Kidney (tissue), 14 donors: Measurements from ENCODE around the gene ELF3. TPM values are rescaled to one million over a fixed set of nuclear protein-coding genes. Genes with fewer than 3 reads are reported as not detected.
"Not testable (repeated sequence)": the region's sequence is repeated elsewhere in the genome, so short reads cannot be mapped to it uniquely, and the experiment has no call there.

ENCODE experiments used
- DNase-seq, 5 donors: peaks; one replicate each; pipeline ENCODE4 v3.0.0-alpha.2; 2013 to 2020
- FAIRE-seq: peaks from 2 replicates; lab custom pipeline; 2012; peaks lifted over from hg19 to GRCh38; lab: Jason Lieb, UNC
- H3K27ac ChIP-seq, 2 donors: one replicate each; pipeline ENCODE4 v1.7.0; 2013; ENCODE audit warnings: low read depth in 2 of 2, low read length in 2 of 2, inconsistent platforms in 1 of 2
- H3K27me3 ChIP-seq: one replicate; pipeline ENCODE4 v1.7.1; 2013; ENCODE audit warnings: low read length, inconsistent platforms; ENCODE audit not compliant: control insufficient read depth, insufficient read depth
- H3K36me3 ChIP-seq, 3 donors: one replicate each; pipeline versions ENCODE4 v1.7.0 to v1.7.1; 2013; ENCODE audit warnings: low read length in 3 of 3, control low read depth in 1 of 3, inconsistent platforms in 1 of 3; ENCODE audit not compliant: insufficient read depth in 3 of 3, control insufficient read depth in 2 of 3
- H3K4me1 ChIP-seq, 3 donors: one replicate each; pipeline versions ENCODE4 v1.7.0 to v1.7.1; 2013; ENCODE audit warnings: low read length in 3 of 3, inconsistent platforms in 1 of 3, low read depth in 1 of 3; ENCODE audit not compliant: control insufficient read depth in 2 of 3, insufficient read depth in 2 of 3
- H3K4me3 ChIP-seq, 3 donors: one replicate each; pipeline versions ENCODE4 v1.7.0 to v1.8.1; 2013; ENCODE audit warnings: low read length in 3 of 3, control low read depth in 1 of 3, inconsistent platforms in 1 of 3
- H3K9ac ChIP-seq, 3 donors: one replicate each; pipeline versions ENCODE4 v1.7.0 to v1.7.1; 2013; ENCODE audit warnings: low read length in 3 of 3, control low read depth in 1 of 3, inconsistent platforms in 1 of 3
- H3K9me3 ChIP-seq, 3 donors: one replicate each; pipeline versions ENCODE4 v1.7.0 to v1.7.1; 2013; ENCODE audit warnings: low read length in 3 of 3, control low read depth in 1 of 3, inconsistent platforms in 1 of 3; ENCODE audit not compliant: control insufficient read depth in 2 of 3, insufficient read depth in 1 of 3
- intact Hi-C: fragments of 100-400 bp; cut with DNase I; formaldehyde crosslinking; loops from one replicate; pipeline ENCODE4 v1.11.1; 2022
- polyA plus RNA-seq: library from polyadenylated mRNA; stranded (reverse); fragments of 350-450 nt; fragmentation: Illumina TruSeq; extraction: RNeasy Lipid Tissue Mini Kit (QIAGEN cat#74804); gene quantifications from one replicate; pipeline ENCODE4 v1.2.3, GENCODE V29; 2014; ENCODE audit warnings: low read depth, low replicate concordance; ENCODE audit not compliant: insufficient read depth
- total RNA-seq: library from RNA; stranded (reverse); fragmentation: NEBNext Ultra II Directional; extraction: Animal tissue kit (Norgen Biotek cat#: 25700); gene quantifications from one replicate; pipeline ENCODE4 v1.2.1, GENCODE V29; 2021
- TF ChIP-seq, protein P1 (sequence below): IDR thresholded peaks from 3 replicates; pipeline ENCODE4 v1.5.1; 2012; ENCODE audit warnings: mild to moderate bottlenecking, moderate library complexity, borderline replicate concordance; ENCODE audit not compliant: insufficient read depth; ENCODE audit errors: extremely low read depth
- donor health status: control.
- donor health status: control.
- donor health status: control.
- donor health status: control.
- donor health status: control.
- donor health status: DM: yes; HTN: yes; CAD: no.
- donor health status: Normal renal cell carcinoma (clear cell type).

The ELF3 gene
- total and polyA plus RNA-seq, 2 donors from 2014 or later = 81.8 to 400 TPM

DNA sequence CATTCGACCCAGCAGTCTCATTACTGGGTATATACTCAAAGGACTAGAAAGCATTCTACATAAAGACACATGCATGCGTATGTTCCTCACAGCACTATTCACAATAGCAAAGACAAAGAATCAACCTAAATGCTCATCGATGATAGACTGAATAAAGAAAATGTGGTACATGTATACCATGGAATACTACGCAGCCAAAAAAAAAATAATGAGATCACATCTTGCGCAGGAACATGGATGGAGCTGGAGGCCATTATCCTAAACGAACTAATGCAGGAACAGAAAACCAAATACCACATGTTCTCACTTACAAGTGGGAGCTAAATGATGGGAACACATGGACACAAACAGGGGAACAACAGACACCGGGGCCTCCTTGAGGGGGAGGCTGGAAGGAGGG is 43.7 kb downstream of the ELF3 start:
- no peaks in the 10 kb centered on the region for H3K36me3 ChIP-seq
- TF ChIP-seq, protein P1, sequence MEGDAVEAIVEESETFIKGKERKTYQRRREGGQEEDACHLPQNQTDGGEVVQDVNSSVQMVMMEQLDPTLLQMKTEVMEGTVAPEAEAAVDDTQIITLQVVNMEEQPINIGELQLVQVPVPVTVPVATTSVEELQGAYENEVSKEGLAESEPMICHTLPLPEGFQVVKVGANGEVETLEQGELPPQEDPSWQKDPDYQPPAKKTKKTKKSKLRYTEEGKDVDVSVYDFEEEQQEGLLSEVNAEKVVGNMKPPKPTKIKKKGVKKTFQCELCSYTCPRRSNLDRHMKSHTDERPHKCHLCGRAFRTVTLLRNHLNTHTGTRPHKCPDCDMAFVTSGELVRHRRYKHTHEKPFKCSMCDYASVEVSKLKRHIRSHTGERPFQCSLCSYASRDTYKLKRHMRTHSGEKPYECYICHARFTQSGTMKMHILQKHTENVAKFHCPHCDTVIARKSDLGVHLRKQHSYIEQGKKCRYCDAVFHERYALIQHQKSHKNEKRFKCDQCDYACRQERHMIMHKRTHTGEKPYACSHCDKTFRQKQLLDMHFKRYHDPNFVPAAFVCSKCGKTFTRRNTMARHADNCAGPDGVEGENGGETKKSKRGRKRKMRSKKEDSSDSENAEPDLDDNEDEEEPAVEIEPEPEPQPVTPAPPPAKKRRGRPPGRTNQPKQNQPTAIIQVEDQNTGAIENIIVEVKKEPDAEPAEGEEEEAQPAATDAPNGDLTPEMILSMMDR = no peak
- H3K27ac ChIP-seq = no peak overlapping the region
- intact Hi-C loops = no loop called here
- H3K4me1 ChIP-seq = no peaks in the 10 kb centered on the region
- DNase-seq (no peak), FAIRE-seq (no peak)
- no peaks in the 10 kb centered on the region for H3K27me3 ChIP-seq
- H3K9me3 ChIP-seq = no peaks in the 10 kb centered on the region
- no peak overlapping the region for H3K9ac ChIP-seq
- H3K4me3 ChIP-seq = no peak overlapping the region

DNA sequence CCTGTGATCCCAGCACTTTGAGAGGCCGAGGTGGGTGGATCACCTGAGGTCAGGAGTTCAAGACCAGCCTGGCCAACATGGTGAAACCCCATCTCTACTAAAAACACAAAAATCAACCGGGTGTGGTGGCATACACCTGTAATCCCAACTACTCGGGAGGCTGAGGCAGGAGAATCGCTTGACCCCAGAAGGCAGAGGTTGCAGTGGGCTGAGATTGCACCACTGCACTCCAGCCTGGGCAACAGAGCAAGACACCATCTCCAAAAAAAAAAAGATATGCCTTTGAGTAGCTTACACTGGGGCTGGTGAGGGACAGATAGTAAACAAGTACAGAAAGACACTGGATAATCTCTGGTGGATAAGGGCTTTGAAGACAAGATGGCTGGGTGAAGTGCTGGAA is 44.3 kb downstream of the ELF3 start:
- H3K4me3 ChIP-seq, DNase-seq: not testable (repeated sequence)

DNA sequence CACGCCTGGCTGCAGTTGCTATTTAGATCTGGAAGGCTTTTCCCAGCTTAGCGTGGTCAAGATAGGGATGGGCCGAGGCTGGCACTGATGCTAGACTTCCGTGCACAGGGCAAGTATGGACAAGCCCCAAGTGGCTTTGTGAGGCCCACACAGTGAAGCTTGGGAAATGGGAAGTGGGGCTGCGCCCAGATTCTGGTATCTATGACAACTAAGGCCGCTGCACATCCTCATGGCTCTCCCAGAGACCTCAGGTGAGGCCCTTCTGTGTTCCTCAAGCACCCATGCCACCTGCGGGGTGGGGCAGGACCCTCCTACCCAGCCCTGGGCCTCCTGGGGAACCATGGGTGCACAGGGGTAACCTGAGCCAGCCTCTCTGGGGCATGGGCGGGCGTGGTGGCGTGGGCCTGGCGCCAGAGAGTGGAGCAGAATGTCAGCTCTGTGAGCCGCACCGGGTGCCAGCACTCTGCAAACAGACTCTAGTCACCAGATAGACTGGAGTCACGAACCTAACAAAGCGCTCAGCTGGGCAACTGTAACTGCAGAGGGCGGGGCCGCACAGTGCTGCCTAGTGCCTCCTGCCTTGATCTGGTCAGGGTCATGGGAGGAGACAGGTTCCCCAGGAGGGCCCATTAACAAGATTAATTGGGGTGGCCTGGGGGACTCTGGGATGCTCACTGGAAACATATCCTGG is 46.4 kb downstream of the ELF3 start:
- intact Hi-C loops = no loop called here
- Histone ChIP-seq H3K36me3 (no peaks in the 10 kb centered on the region), H3K9ac (no peak overlapping the region), H3K27me3 (no peaks in the 10 kb centered on the region), H3K9me3 (no peaks in the 10 kb centered on the region), H3K4me3 (no peak overlapping the region), H3K27ac (no peak overlapping the region), H3K4me1 (no peaks in the 10 kb centered on the region)
- no peak for FAIRE-seq
- DNase-seq = peak in 1 of 5 donors; percentile 82
- TF ChIP-seq, protein P1 = no peak

More for the DNA sequence above, 44.3 kb downstream of the ELF3 start:
- H3K27me3 ChIP-seq, H3K9ac ChIP-seq, H3K4me1 ChIP-seq, H3K27ac ChIP-seq, H3K36me3 ChIP-seq, H3K9me3 ChIP-seq, intact Hi-C loops, FAIRE-seq: not testable (repeated sequence)

DNA sequence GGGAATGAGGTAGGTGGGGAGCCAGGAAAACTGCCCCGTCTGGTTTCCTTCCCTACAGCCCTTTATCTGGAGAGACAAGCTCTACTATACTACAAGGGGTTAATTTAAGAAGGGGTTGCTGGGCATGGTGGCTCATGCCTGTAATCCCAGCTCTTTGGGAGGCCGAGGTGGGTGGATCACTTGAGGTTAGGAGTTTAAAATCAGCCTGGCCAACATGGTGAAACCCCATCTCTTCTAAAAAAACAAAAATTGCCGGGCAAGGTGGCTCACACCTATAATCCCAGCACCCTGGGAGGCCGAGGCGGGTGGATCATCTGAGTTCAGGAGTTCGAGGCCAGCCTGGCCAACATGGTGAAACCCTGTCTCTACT is 46.9 kb downstream of the ELF3 start:
- H3K27ac ChIP-seq, H3K9me3 ChIP-seq, H3K36me3 ChIP-seq, H3K27me3 ChIP-seq, FAIRE-seq, H3K4me3 ChIP-seq, intact Hi-C loops, H3K9ac ChIP-seq, DNase-seq, H3K4me1 ChIP-seq: not testable (repeated sequence)
